Activated CD8-positive, alpha-beta memory T cell treated with anti-CD3 and anti-CD28 coated beads for 1 hour (primary cell): ENCODE results near the gene NPL.

Source experiments
- DNase-seq, 2 donors: peaks; one replicate each; pipeline ENCODE4 v3.0.0-alpha.2; 2020; ENCODE audit warnings: low read depth in 1 of 2; ENCODE audit errors: extremely low read depth in 1 of 2

Gene NPL

GRCh38 chr1:182777386-182777785 lies 12.2 kb upstream of the NPL start:
- no peak for DNase-seq

GRCh38 chr1:182778862-182779261 lies 10.7 kb upstream of the NPL start:
- DNase-seq: no peak

- no peak for DNase-seq
Observed at GRCh38 chr1:182779530-182779929, 10.0 kb upstream of the NPL start.

- peak; percentile 24 to 48 for DNase-seq
Observed at GRCh38 chr1:182781841-182782586, 7.6 kb upstream of the NPL start.

- DNase-seq: no peak
Observed at GRCh38 chr1:182782587-182782913, 7.0 kb upstream of the NPL start.

GRCh38 chr1:182783068-182783467 lies 6.5 kb upstream of the NPL start:
- no peak for DNase-seq

GRCh38 chr1:182784556-182785171 lies 4.9 kb upstream of the NPL start:
- DNase-seq: no peak

GRCh38 chr1:182785181-182785580 lies 4.4 kb upstream of the NPL start:
- DNase-seq: no peak

GRCh38 chr1:182786223-182786994 lies 3.2 kb upstream of the NPL start:
- no peak for DNase-seq

- DNase-seq: no peak
Observed at GRCh38 chr1:182786995-182787324, 2.6 kb upstream of the NPL start.

GRCh38 chr1:182791281-182792179 lies 2.0 kb downstream of the NPL start:
- DNase-seq: no peak

- no peak for DNase-seq
Observed at GRCh38 chr1:182794091-182794490, 4.5 kb downstream of the NPL start.

GRCh38 chr1:182794676-182795201 lies 5.2 kb downstream of the NPL start:
- DNase-seq: no peak

GRCh38 chr1:182795563-182796228 lies 6.1 kb downstream of the NPL start:
- no peak for DNase-seq

GRCh38 chr1:182802006-182802803 lies 12.6 kb downstream of the NPL start:
- no peak for DNase-seq

- DNase-seq: no peak
Observed at GRCh38 chr1:182803846-182804245, 14.3 kb downstream of the NPL start.

GRCh38 chr1:182806015-182806678 lies 16.6 kb downstream of the NPL start:
- DNase-seq: no peak

GRCh38 chr1:182807907-182808306 lies 18.3 kb downstream of the NPL start:
- DNase-seq: no peak

GRCh38 chr1:182809414-182809957 lies 19.9 kb downstream of the NPL start:
- DNase-seq: no peak
